ENCODE data around the gene SPON2. TPM values are rescaled to one million over a fixed set of nuclear protein-coding genes. Genes with fewer than 3 reads are reported as not detected.

SPON2 gene
- total RNA-seq, 6 donors from 2014 or later: 23.2 to 81.3 (median 50.8) TPM

- peak in 1 of 2 donors; percentile 70 for DNase-seq
- ATAC-seq (ENCODE audit: low FRiP score in 2 of 2): no peak
- Histone ChIP-seq H3K36me3 (peaks cover 11 to 73% (median 57%) of the 10 kb centered on the region in 4 donors), H3K27me3 (no peaks in the 10 kb centered on the region), H3K4me1 (peaks cover 28 to 36% (median 35%) of the 10 kb centered on the region in 4 donors), H3K27ac (peak overlapping the region; percentile 14 to 83 (median 58)), H3K9me3 (no peaks in the 10 kb centered on the region), H3K4me3 (no peak overlapping the region)
- WGBS, 2 donors: 72 to 73% methylated on average over 21 of the region's 21 CpGs
- TF ChIP-seq POLR2AphosphoS5 (IDR thresholded peaks at IDR 0.05): no peak
- TF ChIP-seq EP300 (IDR thresholded peaks at IDR 0.05): no peak
- TF ChIP-seq CTCF (IDR thresholded peaks at IDR 0.05): no peak
- TF ChIP-seq POLR2A (IDR thresholded peaks at IDR 0.05): no peak
Observed at GRCh38 chr4:1218634-1219565, 46.5 kb upstream of the SPON2 start.

- WGBS, 2 donors: 85 to 94% methylated on average over 21 to 25 of the region's 27 CpGs
Observed at GRCh38 chr4:1217366-1217765, 45.0 kb upstream of the SPON2 start.

GRCh38 chr4:1216869-1217294 lies 44.5 kb upstream of the SPON2 start:
- peak; percentile 61 to 87 for DNase-seq
- peak in 4 of 6 experiments; percentile 18 to 53 (median 32) for TF ChIP-seq CTCF (IDR thresholded peaks at IDR 0.05)
- no peak for TF ChIP-seq POLR2A (IDR thresholded peaks at IDR 0.05)
- TF ChIP-seq EP300 (IDR thresholded peaks at IDR 0.05): no peak
- peak in 1 of 2 donors; percentile 21 for TF ChIP-seq POLR2AphosphoS5 (IDR thresholded peaks at IDR 0.05)
- 43 to 52% methylated on average over 16 to 21 of the region's 21 CpGs for WGBS, 2 donors
- H3K27me3 ChIP-seq: no peaks in the 10 kb centered on the region
- no peak for ATAC-seq (ENCODE audit: low FRiP score in 2 of 2)
- peak overlapping the region; percentile 36 to 83 (median 72) for H3K27ac ChIP-seq
- H3K36me3 ChIP-seq: peaks cover 8 to 76% (median 60%) of the 10 kb centered on the region in 4 donors
- peaks cover 28 to 53% (median 37%) of the 10 kb centered on the region in 4 donors for H3K4me1 ChIP-seq
- no peak overlapping the region for H3K4me3 ChIP-seq
- H3K9me3 ChIP-seq: no peaks in the 10 kb centered on the region

More at GRCh38 chr4:1217366-1217765, 45.0 kb upstream of the SPON2 start:
- Histone ChIP-seq H3K27me3 (no peaks in the 10 kb centered on the region), H3K27ac (peak overlapping the region; percentile 36 to 83 (median 72)), H3K36me3 (peaks cover 8 to 73% (median 58%) of the 10 kb centered on the region in 4 donors), H3K4me1 (peaks cover 28 to 48% (median 35%) of the 10 kb centered on the region in 4 donors), H3K9me3 (no peaks in the 10 kb centered on the region), H3K4me3 (no peak overlapping the region)
- no peak for TF ChIP-seq CTCF (IDR thresholded peaks at IDR 0.05)
- no peak for TF ChIP-seq EP300 (IDR thresholded peaks at IDR 0.05)
- TF ChIP-seq POLR2A (IDR thresholded peaks at IDR 0.05): no peak
- TF ChIP-seq POLR2AphosphoS5 (IDR thresholded peaks at IDR 0.05): no peak
- ATAC-seq (ENCODE audit: low FRiP score in 2 of 2) (no peak), DNase-seq (peak in 1 of 2 donors; percentile 79)

GRCh38 chr4:1216076-1216614 lies 43.8 kb upstream of the SPON2 start:
- ATAC-seq (ENCODE audit: low FRiP score in 2 of 2): no peak

More at GRCh38 chr4:1216076-1216614, 43.8 kb upstream of the SPON2 start:
- TF ChIP-seq EP300 (IDR thresholded peaks at IDR 0.05): no peak
- Histone ChIP-seq H3K27me3 (no peaks in the 10 kb centered on the region), H3K27ac (peak overlapping the region in 3 of 4 donors; percentile 36 to 83 (median 80)), H3K4me1 (peaks cover 32 to 56% (median 41%) of the 10 kb centered on the region in 4 donors), H3K9me3 (no peaks in the 10 kb centered on the region), H3K4me3 (no peak overlapping the region), H3K36me3 (peaks cover 8 to 76% (median 58%) of the 10 kb centered on the region in 4 donors)
- DNase-seq: peak in 1 of 2 donors; percentile 79
- 89 to 96% methylated on average over 11 to 34 of the region's 34 CpGs for WGBS, 2 donors
